ENCODE data around the gene TXNDC12.

The TXNDC12 gene

GRCh38 chr1:52059888-52060287, 4.9 kb upstream of the TXNDC12 start:
- Mint-ChIP-seq H3K36me3 (ENCODE audit: low read depth) (peaks cover 45% of the 10 kb centered on the region), H3K27me3 (ENCODE audit: low read depth) (no peaks in the 10 kb centered on the region), H3K27ac (no peak overlapping the region), H3K9me3 (no peaks in the 10 kb centered on the region), H3K4me1 (peaks cover 26% of the 10 kb centered on the region), H3K4me3 (no peak overlapping the region)
- no peak for TF ChIP-seq CTCF (IDR thresholded peaks at IDR 0.05; ENCODE audit: unreplicated experiment in 3 of 3)

GRCh38 chr1:52059321-52059720, 4.3 kb upstream of the TXNDC12 start:
- peaks cover 40% of the 10 kb centered on the region for H3K36me3 Mint-ChIP-seq (ENCODE audit: low read depth)
- TF ChIP-seq CTCF (IDR thresholded peaks at IDR 0.05; ENCODE audit: unreplicated experiment in 3 of 3): no peak
- peak overlapping the region; percentile 66 to 99 (median 71) for H3K4me3 Mint-ChIP-seq
- no peaks in the 10 kb centered on the region for H3K9me3 Mint-ChIP-seq
- H3K27me3 Mint-ChIP-seq (ENCODE audit: low read depth): no peaks in the 10 kb centered on the region
- peak overlapping the region in 2 of 3 experiments; percentile 9 to 35 for H3K27ac Mint-ChIP-seq
- peaks cover 31% of the 10 kb centered on the region for H3K4me1 Mint-ChIP-seq

GRCh38 chr1:52057876-52058415, 3.0 kb upstream of the TXNDC12 start:
- no peak for TF ChIP-seq CTCF (IDR thresholded peaks at IDR 0.05; ENCODE audit: unreplicated experiment in 3 of 3)
- Mint-ChIP-seq H3K36me3 (ENCODE audit: low read depth) (peaks cover 28% of the 10 kb centered on the region), H3K9me3 (no peaks in the 10 kb centered on the region), H3K4me3 (peak overlapping the region; percentile 93 to 100 (median 99)), H3K27ac (peak overlapping the region; percentile 94 to 98 (median 96)), H3K4me1 (peaks cover 39% of the 10 kb centered on the region), H3K27me3 (ENCODE audit: low read depth) (no peaks in the 10 kb centered on the region)

- Mint-ChIP-seq H3K4me3 (peak overlapping the region; percentile 93 to 100 (median 99)), H3K27me3 (ENCODE audit: low read depth) (no peaks in the 10 kb centered on the region)
Observed at GRCh38 chr1:52057255-52057654, 2.3 kb upstream of the TXNDC12 start.

GRCh38 chr1:52056937-52057231, 1.9 kb upstream of the TXNDC12 start:
- H3K27me3 Mint-ChIP-seq (ENCODE audit: low read depth): no peaks in the 10 kb centered on the region
- no peaks in the 10 kb centered on the region for H3K9me3 Mint-ChIP-seq
- H3K4me1 Mint-ChIP-seq: peaks cover 45% of the 10 kb centered on the region
- peak overlapping the region; percentile 94 to 98 (median 96) for H3K27ac Mint-ChIP-seq
- no peak for TF ChIP-seq CTCF (IDR thresholded peaks at IDR 0.05; ENCODE audit: unreplicated experiment in 3 of 3)
- H3K36me3 Mint-ChIP-seq (ENCODE audit: low read depth): peaks cover 26% of the 10 kb centered on the region
- peak overlapping the region; percentile 93 to 100 (median 99) for H3K4me3 Mint-ChIP-seq

More at GRCh38 chr1:52057255-52057654, 2.3 kb upstream of the TXNDC12 start:
- Mint-ChIP-seq H3K27ac (peak overlapping the region; percentile 94 to 98 (median 96)), H3K4me1 (peaks cover 43% of the 10 kb centered on the region), H3K36me3 (ENCODE audit: low read depth) (peaks cover 25% of the 10 kb centered on the region), H3K9me3 (no peaks in the 10 kb centered on the region)
- TF ChIP-seq CTCF (IDR thresholded peaks at IDR 0.05; ENCODE audit: unreplicated experiment in 3 of 3): no peak
